Measurements from ENCODE around the gene CXCL9.
"Not testable (repeated sequence)": the region's sequence is repeated elsewhere in the genome, so short reads cannot be mapped to it uniquely, and the experiment has no call there.

CXCL9 gene

DNA sequence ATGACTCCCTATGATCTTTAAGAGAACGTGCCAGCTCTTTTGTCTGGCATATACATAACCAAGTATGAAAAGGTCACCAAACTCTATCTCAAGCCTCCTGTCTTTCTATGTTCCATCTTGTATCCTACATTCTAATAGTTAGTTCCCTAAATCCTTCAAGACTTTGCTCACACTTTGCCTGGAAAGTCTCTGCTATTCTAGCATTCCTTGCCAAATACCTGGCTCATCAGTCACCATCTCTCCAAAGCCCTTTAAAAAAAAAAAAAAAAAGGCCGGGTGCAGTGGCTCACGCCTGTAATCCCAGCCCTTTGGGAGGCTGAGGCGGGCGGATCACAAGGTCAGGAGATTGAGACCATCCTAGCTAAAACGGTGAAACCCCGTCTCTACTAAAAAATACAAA is 48.8 kb downstream of the CXCL9 start:
- DNase-seq, H3K27ac Mint-ChIP-seq, H3K4me3 Mint-ChIP-seq, H3K4me1 Mint-ChIP-seq, H3K27me3 Mint-ChIP-seq, H3K9me3 Mint-ChIP-seq, CTCF ChIA-PET: not testable (repeated sequence)
- peaks cover 77% of the 10 kb centered on the region for H3K36me3 Mint-ChIP-seq

DNA sequence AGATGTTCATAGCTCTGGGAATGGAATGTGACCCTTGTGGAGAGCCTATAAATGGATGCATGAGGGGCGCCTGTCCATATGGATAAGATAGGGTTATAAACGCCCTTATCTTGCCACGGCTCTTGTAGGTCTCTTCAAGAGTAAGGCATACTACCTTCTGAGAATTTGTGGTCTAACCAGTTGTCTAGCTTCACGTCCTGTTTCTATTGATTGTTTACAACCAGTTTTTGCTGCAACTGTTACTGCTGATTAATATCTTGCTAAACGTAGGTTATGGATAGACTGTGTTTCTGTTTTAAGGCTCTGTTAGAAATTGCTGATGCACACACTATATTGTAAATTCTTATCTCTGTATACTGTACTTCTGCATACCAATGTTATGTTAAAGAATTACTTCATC is 52.5 kb downstream of the CXCL9 start:
- H3K9me3 Mint-ChIP-seq, DNase-seq, H3K4me3 Mint-ChIP-seq, H3K27me3 Mint-ChIP-seq, H3K4me1 Mint-ChIP-seq, CTCF ChIA-PET: not testable (repeated sequence)
- H3K27ac Mint-ChIP-seq: peak overlapping the region; percentile 2
- H3K36me3 Mint-ChIP-seq: peaks cover 57% of the 10 kb centered on the region

DNA sequence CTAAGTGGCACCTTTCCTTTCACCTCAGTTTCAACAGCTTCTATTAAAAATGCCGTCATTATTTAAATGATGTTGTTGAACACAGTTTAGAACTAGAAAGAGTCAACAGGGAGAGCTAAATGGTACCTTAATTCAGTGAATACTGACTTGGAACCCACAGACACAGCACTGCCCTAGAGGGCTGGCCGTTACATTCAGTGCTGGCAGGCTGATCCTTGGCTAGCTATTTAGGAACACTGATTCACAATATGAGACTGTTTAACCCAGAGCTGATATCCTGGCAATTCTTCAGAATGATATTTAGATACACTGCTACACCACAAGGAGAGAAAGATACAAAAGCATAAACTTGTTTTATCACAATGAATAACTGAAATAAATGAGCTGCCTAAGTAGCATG is 53.8 kb downstream of the CXCL9 start:
- no peaks in the 10 kb centered on the region for H3K9me3 Mint-ChIP-seq
- CTCF ChIA-PET: interaction anchor here (0.6 to 1.2 kb wide), 4 partner anchors 37 to 167 kb away, joined by 3 read pairs; no protein-coding TSS in a partner anchor
- no peaks in the 10 kb centered on the region for H3K27me3 Mint-ChIP-seq
- H3K4me3 Mint-ChIP-seq: no peak overlapping the region
- no peak for DNase-seq
- H3K36me3 Mint-ChIP-seq: peaks cover 57% of the 10 kb centered on the region
- H3K27ac Mint-ChIP-seq: no peak overlapping the region
- H3K4me1 Mint-ChIP-seq: no peaks in the 10 kb centered on the region

Data from activated naive CD4-positive, alpha-beta T cell treated with anti-CD3 and anti-CD28 coated beads, Interleukin-2, amount 10 ng/mL, durations not matched to agents 7 days and 5 days (primary cell).